GM19239 (cell line): ENCODE data around the gene GRIK2.

Experiments
- DNase-seq: peaks from one replicate; pipeline ENCODE4 v3.0.0; 2011; ENCODE audit warnings: low spot score; ENCODE audit not compliant: insufficient read length
- FAIRE-seq: peaks from 2 replicates; lab custom pipeline; 2011; peaks lifted over from hg19 to GRCh38; lab: Jason Lieb, UNC

Gene GRIK2

DNA sequence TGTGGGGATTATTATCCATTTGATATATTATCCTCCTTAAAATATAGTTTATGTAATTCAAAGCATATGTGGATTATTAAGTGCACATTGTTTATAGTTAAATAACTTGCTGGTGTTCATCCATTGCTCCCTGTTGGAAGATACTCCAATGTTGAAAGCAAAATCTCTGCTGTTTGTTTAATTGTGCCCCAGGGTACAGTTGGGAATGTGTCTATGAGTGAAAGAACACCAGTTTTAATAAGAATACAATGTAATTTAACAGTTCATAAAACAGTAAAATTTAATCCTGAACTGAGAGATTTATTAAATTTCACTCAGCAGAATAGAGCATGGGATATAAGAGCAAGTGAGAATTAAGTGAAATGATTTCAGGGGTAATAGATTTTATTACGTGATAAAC is 364.9 kb downstream of the GRIK2 start:
- FAIRE-seq (no peak), DNase-seq (no peak)

DNA sequence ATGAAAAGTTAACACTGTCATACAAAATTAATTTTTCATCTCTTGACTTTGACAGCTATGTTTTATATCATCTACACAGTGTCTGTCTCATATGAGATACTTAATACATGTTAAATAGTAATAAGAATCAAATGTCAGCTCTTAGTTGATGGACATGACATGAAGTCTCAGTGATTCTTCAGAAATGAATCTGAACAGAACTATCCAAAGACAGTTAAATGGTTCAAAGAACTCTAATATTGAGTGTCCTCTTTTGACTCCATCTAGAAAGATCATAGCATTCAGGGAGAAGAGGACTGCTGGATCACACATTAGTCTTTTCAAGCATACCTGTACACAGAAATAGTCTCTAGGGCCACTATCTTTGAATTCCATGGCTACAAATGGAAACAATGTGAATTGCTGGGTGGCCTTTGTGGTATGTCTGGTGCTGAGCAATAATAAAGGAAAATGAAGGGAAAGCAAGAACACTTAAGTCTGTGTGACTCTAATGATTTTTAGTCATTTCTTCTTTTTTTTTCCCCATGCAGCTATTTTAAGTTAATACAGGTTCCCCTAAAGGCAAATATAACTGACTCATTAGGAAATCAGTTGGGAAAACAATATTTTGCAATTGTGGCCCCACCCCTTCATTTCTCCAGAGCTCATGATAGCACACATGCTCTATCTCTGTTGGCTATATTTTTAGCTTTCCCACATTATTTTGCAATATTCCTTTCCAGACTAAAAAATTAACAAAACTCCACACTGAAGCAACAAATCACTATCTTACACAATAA is 367.5 kb downstream of the GRIK2 start:
- FAIRE-seq (no peak), DNase-seq (no peak)

DNA sequence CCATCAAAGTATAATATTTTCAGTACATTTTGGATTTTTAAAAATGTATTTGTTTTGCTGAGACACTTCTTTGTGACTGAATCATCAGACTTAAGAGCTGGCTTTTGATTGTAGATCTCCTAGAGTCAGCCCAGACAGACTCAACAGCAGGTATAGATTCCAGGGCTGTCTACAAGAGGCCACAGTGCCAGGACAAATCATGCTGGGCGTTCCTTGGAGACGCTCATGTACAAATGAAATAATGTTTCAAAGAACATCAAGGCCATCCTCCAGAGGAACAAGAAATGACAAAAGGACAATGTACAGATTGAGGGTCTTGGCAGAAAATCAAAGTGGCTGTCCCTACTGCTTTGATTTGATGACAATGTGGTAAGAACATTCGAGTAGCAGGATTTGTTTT is 369.3 kb downstream of the GRIK2 start:
- FAIRE-seq = no peak
- DNase-seq = no peak

DNA sequence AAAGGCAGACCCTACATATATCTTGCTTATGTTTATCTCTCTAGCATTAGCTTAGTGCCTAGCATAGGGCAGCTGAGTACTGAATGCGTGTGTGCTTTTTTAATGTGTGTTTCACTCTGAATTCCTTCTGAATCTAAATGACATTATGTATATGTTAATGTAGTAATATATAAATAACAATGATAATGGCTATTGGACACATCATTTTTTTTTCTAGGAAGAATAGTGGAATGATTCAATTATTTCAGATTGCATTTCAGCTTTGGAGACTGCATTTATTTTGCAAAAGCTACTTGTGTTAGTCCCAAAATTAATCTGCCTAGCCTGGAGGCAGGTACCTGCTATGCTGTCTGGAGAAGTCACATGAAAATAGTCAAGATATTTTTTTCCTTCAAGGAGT is 371.8 kb downstream of the GRIK2 start:
- FAIRE-seq (no peak), DNase-seq (no peak)

DNA sequence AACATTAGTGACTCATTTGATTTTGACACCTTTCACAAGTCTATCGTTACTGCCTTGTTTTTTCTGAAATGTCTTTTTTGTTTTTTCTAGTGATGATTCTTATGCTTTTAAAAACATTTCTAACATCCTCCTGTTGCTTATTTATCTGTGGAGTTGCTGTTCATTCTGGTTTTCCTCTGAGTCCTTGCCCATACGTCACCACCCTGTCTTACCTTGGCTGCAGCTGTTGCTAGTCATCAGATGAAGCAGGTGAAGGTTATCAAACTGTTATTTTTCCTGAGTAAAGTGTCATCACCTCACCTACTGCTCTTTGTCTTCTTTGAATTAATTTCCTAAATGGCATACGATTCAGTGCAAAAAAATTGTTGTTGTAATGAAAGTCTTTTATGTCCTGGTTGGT is 376.6 kb downstream of the GRIK2 start:
- FAIRE-seq (no peak), DNase-seq (no peak)

DNA sequence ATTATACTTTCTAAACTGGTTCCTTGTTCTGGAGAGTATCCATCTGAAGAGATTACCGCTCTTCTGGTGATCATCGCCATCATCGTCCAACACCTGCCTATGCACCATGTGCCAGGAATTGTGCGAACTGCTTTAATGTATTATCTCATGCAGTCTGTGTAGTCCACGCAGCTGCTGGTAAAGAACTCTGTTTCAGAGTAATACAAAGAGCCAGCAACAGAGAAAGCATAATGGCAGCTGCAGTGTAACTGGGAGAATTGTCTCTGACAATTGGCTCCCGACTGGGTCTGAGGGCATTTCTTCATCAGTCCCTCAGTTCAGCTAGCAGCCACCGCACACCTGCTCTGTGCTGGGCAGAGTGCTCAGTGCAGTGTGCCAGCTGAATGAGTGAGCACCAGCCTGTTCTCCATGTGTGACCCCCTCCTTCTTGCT is 383.4 kb downstream of the GRIK2 start:
- DNase-seq = no peak
- no peak for FAIRE-seq

DNA sequence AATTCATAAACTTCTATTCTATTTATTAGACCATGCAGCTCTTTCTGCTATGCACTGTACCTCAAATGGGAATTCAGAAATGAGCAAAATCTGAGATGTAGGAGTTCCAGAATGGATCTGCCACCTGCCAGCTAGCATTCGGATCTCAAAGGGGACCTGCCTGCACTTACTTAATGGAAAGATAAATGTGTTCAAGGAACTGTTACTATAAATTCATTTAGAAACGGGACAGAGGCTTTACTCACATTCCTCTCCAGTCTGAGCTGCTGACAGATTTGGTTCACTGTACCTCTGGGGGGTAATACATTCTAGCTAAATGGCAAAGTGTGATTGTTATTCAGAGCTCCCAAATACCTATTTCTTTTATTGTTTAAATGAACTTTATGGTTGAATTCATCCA is 384.1 kb downstream of the GRIK2 start:
- no peak for DNase-seq
- FAIRE-seq = no peak

DNA sequence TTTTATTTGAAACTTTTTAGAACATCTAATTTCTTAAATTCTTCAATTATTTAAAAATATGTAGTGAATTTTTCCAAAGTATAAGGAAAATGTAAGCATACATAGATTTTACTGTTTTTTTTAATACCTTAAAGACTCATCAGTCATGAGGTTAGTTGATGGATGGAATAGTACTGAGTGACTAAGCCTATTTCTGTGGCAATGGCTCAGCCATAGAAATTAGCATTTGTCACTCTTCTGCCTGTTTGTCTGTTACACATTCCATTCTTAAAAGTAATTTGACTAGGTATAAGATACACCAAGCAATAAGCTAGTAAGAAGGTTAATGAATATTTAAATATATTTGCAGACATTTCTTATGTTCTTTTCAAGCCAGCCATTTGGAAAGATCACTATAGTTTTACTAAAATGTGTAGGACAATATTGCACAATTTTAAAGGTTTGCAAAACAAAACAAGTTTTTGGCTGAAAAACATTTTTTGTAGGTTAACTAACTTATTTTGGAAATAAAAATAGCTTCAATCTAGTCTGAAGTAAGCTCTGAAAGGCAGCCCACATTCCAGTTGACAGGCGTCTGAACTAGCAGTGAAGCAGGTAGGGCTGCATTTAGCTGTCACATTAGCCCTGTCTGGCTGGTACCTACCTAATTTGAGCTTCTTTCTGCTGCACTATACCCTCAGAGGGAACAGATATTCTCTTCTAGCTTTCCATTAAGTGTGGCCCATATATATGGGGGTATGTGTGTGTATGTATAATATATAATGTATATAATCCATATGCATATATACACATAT is 385.7 kb downstream of the GRIK2 start:
- DNase-seq (no peak), FAIRE-seq (no peak)

DNA sequence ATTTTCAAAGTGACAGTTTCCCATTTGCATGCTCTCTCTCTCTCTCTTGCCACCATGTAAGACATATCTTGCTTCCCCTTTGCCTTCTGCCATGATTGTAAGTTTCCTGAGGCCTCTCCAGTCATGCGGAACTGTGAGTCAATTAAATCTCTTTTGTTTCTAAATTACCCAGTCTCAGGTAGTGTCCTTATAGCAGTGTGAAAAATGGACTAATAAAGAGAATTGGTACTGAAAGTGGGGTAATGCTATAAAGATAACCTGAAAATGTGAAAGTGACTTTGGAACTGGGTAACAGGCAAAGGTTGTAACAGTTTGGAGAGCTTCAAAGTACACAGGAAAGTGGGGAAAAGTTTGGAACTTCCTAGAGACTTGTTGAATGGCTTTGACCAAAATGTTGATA is 389.8 kb downstream of the GRIK2 start:
- DNase-seq (no peak), FAIRE-seq (no peak)

DNA sequence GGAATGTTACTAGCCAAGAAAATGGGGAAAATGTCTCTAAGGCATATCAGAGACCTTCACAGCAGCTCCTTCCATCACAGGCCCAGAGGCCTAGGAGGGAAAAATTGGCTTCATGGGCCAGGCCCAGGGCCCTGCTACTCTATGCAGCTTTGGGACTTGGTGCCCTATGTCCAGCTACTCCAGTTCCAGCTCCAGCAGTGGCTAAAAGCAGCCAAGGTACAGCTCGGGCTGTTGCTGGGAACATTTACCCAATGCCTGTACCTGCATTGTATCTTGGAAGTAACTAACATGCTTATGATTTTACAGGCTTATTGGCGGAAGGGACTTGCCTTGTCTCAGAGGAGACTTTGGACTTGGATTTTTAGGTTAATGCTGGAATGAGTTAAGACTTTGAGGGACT is 390.6 kb downstream of the GRIK2 start:
- DNase-seq (no peak), FAIRE-seq (no peak)

DNA sequence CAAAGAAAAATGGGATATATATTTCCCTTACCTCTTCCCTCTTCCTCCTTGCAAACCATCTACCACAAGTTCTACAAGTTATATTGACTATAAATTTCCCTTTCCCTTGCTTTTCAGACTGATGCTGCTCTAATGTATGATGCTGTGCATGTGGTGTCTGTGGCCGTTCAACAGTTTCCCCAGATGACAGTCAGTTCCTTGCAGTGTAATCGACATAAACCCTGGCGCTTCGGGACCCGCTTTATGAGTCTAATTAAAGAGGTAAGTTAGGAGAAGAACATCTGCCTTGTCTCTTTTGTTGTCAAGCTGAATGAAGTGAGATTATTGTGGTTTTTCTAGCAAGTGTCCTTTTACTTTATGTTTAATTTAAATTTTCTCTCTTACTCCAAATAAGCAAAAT is 406.0 kb downstream of the GRIK2 start:
- FAIRE-seq (no peak), DNase-seq (no peak)

DNA sequence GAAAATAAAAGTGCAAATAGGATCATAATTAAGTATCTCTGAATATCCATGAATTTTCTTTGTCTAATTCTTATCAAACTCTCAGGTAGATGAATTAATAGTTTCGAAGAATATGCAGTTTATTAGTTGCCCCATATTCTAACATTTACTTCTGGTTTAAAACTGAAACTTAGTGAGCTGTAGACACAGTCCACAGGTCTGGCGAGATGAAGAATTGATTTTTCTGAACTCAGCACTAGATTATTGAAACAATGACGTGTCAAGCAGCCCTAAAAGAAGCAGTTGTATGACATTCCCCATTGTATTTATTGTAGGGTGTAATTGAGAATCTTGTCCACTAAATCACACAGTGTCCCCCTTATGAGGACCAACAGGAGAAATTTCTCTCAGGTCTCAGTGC is 407.1 kb downstream of the GRIK2 start:
- FAIRE-seq = no peak
- DNase-seq = no peak

DNA sequence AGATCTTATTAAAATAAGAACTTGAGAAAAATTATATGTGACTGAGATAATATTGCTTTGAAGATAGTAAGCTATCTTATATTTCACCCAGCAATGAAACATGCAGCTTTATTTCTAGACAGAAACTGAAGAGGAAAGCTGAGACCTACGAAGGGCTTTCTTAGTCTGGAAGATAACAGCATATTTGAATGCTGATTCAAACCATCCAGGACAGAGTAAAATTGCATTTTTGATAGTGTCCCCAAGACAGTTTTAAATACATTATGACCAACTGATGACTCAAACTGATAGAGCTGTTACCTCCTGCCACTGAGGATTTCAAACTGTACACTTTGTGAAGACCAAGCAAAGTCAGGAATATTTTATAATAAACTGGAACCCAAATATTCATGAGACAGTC is 409.6 kb downstream of the GRIK2 start:
- DNase-seq = no peak
- FAIRE-seq = no peak

DNA sequence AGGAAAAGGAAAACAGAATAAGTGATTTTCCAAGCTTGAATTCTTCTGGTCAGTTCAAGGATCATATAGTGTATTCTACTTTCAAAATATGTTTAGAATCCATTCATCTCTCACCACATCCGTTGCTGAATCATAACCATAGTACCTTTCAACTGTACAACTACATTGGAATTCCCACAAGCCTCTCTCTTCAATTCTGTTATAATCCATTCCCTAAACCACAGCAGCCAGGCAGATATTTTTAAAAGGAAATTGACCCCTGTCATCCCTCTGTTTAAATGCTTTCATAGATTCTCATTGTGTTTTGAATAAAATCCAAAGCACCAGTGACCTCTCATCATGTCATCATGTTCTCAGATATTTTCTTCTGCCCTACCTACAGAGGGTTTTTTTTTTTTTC is 412.7 kb downstream of the GRIK2 start:
- DNase-seq (no peak), FAIRE-seq (no peak)

DNA sequence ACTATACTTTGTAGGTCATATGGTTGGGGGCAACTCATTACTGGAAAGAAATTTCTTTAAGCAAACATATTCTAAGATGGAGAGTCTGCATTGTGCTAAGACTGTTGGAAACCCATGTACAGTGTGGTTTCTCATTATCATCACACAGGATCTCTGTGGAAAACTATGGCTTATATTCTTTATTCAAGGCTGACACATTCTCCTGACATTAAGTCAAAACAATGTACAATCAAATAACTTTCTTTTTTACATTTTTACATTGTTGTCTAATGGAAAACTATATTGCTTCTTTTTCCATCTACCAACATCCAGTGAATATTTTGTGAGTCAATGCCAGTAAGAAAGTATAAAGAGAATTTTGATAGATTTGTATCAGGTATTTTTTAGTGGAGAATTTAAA is 417.6 kb downstream of the GRIK2 start:
- DNase-seq (no peak), FAIRE-seq (no peak)

DNA sequence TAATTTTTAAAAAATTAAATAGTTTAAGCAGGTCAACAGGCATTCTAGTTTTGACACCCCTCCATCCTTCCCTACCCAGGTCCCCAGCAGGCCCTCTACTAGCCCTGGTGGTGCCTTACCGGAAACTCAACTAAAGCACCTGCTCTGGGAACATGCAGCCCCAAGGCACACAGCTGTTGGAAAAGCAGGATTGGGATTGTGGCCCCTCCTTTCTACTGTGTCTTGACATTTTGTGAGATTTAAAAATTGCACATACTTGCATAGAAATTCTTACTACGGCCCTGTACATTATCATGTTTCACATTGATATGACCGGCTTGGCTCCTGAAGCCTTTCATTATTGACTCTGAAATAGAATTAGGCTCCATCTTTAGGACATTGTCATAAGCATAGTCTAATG is 423.2 kb downstream of the GRIK2 start:
- DNase-seq (no peak), FAIRE-seq (no peak)

DNA sequence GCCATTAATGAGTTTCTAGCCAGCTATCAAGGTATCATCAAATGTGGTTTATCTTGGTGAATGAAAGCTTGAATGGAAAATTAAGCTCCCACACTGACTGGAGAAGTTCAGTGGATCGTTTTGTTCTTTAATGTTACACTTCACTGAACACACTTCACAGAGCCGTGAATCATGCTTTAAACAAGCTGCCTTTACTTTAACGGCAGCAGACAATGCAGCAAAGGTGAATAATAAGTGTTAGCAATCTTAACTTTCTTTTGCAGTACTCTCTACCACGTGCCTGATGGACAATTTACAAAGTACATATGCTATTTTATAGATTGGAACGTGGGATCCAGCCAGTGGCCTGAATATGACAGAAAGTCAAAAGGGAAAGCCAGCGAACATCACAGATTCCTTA is 424.5 kb downstream of the GRIK2 start:
- FAIRE-seq = no peak

DNA sequence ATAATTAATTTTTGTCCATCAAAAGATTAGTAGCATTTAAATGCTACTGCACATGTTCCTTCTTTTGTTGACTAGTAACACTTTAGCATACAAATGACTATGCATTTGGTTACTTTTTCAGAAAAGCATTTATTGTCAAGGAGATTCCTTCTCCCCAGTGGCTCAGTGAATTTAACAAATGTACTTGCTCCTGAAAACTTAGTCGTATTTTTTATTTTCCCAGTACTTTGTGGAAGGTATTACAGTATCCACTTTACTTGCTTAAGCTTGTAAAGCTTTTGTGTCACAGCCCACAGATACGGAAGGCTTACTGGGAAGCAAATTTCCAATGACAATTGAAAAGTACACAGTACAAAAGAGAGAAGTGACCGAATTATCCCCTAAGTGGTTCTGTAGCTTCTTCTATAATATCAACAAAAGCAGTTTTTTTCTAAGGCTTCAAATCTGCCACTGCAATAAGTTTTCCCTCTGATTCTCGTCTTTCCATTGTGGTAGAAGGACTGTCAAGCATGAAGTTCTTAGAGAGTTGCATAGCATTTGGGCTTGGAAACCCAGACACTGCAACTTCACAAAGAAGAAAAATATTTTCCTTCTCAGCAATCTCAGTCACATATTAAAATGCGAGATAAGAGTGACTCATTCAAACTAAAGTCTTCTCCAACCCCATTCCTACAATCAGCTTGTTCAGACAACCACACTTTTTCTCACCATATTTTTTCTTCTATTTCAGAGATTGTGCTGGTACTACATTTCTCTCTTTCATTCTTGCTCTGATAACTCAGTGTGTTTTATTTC is 431.2 kb downstream of the GRIK2 start:
- FAIRE-seq = no peak
- no peak for DNase-seq

More for the DNA sequence above, 424.5 kb downstream of the GRIK2 start:
- DNase-seq = no peak

DNA sequence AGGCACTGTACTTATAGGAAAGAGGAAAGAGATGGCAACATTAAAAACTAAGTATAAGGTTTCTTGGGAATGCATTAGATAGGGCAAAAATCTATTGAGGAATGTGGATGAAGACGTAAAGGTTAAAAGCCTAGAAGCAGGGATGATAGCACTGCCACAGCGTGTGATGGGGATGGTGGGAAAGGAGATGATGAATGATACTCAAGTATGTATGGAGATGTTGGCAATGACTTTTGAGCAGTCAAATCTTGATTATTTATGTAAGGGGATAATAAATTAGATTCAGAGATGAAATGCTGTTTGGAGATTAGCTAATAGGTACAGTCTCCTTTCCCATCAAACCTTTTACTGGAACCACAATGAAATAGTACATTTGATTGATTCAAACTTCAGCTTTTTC is 432.8 kb downstream of the GRIK2 start:
- FAIRE-seq (no peak), DNase-seq (no peak)

DNA sequence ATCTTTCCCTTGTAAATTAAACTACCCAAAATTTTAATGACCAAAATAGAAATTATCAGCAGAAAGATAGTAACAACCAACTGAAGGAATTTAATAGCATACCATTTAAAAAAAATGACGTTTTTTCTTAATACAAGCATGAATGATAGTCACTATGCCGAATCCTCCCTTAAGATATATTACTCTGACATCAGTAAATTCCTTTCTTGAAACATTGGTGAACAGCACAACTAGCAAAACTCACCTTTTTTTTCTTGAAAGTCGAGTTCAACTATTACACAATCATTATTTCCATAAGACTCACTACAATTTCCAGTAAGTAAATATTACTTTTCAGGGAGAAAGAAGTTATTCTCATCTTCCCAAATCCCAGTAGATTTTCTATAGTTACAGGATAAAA is 433.2 kb downstream of the GRIK2 start:
- DNase-seq = no peak
- no peak for FAIRE-seq

DNA sequence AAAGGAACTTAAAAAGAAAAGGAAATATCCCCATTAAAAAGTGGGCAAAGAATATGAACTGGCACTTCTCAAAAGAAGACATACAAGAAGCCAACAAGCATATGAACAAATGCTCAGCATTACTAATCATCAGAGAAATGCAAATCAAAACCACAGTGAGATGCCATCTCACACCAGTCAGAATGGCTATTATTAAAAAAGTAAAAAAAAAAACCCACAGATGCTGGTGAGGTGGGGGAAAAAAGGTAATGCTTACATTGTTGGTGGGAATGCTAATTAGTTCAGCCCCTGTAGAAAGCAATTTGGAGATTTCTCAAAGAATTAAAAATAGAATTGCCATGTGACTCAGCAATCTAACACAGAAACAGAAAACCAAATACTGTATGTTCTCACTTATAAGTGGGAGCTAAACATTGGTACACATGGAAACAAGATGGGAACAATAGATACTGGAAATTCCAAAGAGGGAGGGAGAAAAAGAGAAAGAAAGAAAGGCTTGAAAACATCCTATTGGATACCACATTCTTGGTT is 437.1 kb downstream of the GRIK2 start:
- FAIRE-seq (no peak), DNase-seq (no peak)
